Activated naive CD4-positive, alpha-beta T cell treated with anti-CD3 and anti-CD28 coated beads for 36 hours (primary cell): Measurements from ENCODE around the gene OOEP. TPM values are rescaled to one million over a fixed set of nuclear protein-coding genes. Genes with fewer than 3 reads are reported as not detected.

ENCODE experiments used
- CTCF ChIA-PET: fragments of 350-600 bp; sonication (Branson Sonifier 250); formaldehyde crosslinking; loops from one replicate; lab custom pipeline; 2021; ENCODE audit warnings: antibody characterized with exemption; lab: Charles Lee
- DNase-seq: peaks from one replicate; pipeline ENCODE4 v3.0.0-alpha.2; 2020
- H3K27ac Mint-ChIP-seq: one replicate; pipeline ENCODE4 v1.8.0; 2021; ENCODE audit warnings: mild to moderate bottlenecking, mixed read lengths
- H3K27me3 Mint-ChIP-seq: one replicate; pipeline ENCODE4 v1.8.0; 2021; ENCODE audit warnings: low read depth, mixed read lengths
- H3K36me3 Mint-ChIP-seq: one replicate; pipeline ENCODE4 v1.8.0; 2021; ENCODE audit warnings: low read depth, mixed read lengths
- H3K4me1 Mint-ChIP-seq: one replicate; pipeline ENCODE4 v1.8.0; 2021; ENCODE audit warnings: low read depth, mixed read lengths
- H3K4me3 Mint-ChIP-seq: one replicate; pipeline ENCODE4 v1.8.0; 2021; ENCODE audit warnings: mild to moderate bottlenecking, moderate library complexity, mixed read lengths
- H3K9me3 Mint-ChIP-seq: one replicate; pipeline ENCODE4 v1.8.0; 2021; ENCODE audit warnings: mixed read lengths
- intact Hi-C: fragments of 100-400 bp; cut with micrococcal nuclease; formaldehyde crosslinking; loops from one replicate; pipeline ENCODE4 v1.15.1; 2023
- total RNA-seq, 2 experiments: library from RNA; stranded (reverse); gene quantifications; one replicate each; pipeline ENCODE4 v1.2.3, GENCODE V29; 2021

Gene OOEP
- total RNA-seq, 2 experiments from 2014 or later, result 0.31 TPM; not detected in 1

DNA sequence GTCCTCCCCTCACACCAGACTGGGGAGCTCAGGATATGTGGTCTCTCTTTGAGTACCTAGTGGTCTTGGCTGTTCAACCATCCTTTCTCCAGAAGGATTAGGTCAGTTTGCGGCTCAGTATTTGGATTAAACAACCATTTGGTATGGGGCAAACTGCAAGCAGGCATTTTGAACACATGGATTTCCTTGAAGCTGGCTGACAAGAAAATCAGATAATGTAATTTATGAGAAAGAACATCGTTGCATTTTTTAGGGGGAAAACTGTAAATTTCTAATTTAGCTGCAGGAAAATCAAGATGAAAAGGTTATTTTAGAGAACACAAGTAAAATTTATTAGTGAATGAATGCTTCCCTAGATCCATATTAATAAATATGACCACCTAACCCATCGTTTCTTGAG lies 40.9 kb downstream of the OOEP start:
- Mint-ChIP-seq H3K9me3 (no peaks in the 10 kb centered on the region), H3K27me3 (peaks cover 8% of the 10 kb centered on the region), H3K36me3 (no peaks in the 10 kb centered on the region), H3K4me3 (no peak overlapping the region), H3K4me1 (no peaks in the 10 kb centered on the region), H3K27ac (no peak overlapping the region)
- CTCF ChIA-PET, result interaction anchor here (0.7 to 4.5 kb wide), 5 partner anchors 10 to 917 kb away, joined by 3 to 20 read pairs (median 4); no protein-coding TSS in a partner anchor
- intact Hi-C loops, result loop anchor here (5.0 kb wide), 1 partner anchor 1796 kb away; no protein-coding TSS in a partner anchor
- no peak for DNase-seq

DNA sequence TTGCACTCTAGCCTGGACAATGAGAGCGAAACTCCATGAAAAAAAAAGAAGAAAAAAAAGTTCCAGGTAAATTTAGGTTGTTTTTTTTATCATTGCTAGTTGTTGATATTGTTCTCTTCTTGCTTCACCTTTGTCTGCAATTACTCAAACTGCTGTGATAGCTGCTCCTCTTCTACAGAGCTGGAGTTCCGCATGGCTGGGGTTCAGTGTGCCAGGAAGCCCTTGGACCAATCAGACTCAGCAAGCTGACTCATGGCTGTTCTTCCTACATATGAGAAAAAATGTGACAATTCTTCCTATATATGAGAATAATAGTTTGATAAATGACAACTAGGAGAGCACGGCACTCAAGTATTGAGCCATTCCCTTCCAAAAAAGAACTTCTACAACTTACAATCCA lies 44.0 kb downstream of the OOEP start:
- Mint-ChIP-seq H3K27me3 (peaks cover 8% of the 10 kb centered on the region), H3K9me3 (no peaks in the 10 kb centered on the region), H3K27ac (no peak overlapping the region), H3K4me3 (no peak overlapping the region), H3K36me3 (no peaks in the 10 kb centered on the region), H3K4me1 (no peaks in the 10 kb centered on the region)
- intact Hi-C loops, result loop anchor here (1.0 to 5.0 kb wide), 8 partner anchors 15 to 1793 kb away; no protein-coding TSS in a partner anchor
- DNase-seq, result no peak
- CTCF ChIA-PET, result interaction anchor here (0.7 to 4.5 kb wide), 8 partner anchors 9 to 538 kb away, joined by 3 to 20 read pairs (median 4); no protein-coding TSS in a partner anchor

DNA sequence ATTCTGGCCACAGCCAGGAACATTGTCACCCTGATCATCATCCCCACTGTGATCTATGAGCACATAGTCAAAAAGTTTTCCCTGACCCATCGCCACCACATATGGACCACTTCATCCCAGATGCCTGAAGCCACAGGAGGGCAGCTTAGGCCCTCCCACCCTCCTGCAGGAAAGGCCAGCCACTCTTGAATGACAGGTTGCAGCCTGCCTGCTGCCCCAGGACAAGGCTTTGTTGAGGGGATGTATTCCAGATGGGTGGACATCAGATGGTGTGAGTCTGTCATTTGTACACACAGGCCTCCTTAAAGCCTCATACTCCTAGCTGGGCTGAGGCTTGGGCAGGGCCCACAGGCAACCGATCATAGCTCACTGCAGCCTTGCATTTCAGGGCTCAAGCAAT lies 46.4 kb downstream of the OOEP start:
- no peak for DNase-seq
- peaks cover 2% of the 10 kb centered on the region for H3K27me3 Mint-ChIP-seq
- no peaks in the 10 kb centered on the region for H3K4me1 Mint-ChIP-seq
- CTCF ChIA-PET, result no interaction called here
- intact Hi-C loops, result no loop called here
- no peaks in the 10 kb centered on the region for H3K9me3 Mint-ChIP-seq
- H3K27ac Mint-ChIP-seq, result no peak overlapping the region
- no peaks in the 10 kb centered on the region for H3K36me3 Mint-ChIP-seq
- no peak overlapping the region for H3K4me3 Mint-ChIP-seq

Other genes starting within 250 kb of the OOEP start
- not detected for gene KHDC1L, start 144.4 kb downstream of the OOEP start, total RNA-seq
- 1 to 10 TPM; 1.1 to 1.6 TPM for gene KHDC1, start 106.7 kb downstream of the OOEP start, total RNA-seq
- not detected for gene DPPA5, start 15.6 kb downstream of the OOEP start, total RNA-seq
- not detected for gene KHDC3L, start 7.2 kb downstream of the OOEP start, total RNA-seq
- gene DDX43, start 24.9 kb upstream of the OOEP start, total RNA-seq, result not detected
- gene CGAS, start 82.4 kb upstream of the OOEP start, total RNA-seq, result 10 to 100 TPM; 17.4 to 17.8 TPM
- 10 to 100 TPM; 38.7 to 47.1 TPM for gene MTO1, start 91.8 kb upstream of the OOEP start, total RNA-seq
- over 10,000 TPM; 18,342 to 18,732 TPM for gene EEF1A1, start 151.1 kb upstream of the OOEP start, total RNA-seq